ENCODE measurements around the gene SLC22A12. TPM values are rescaled to one million over a fixed set of nuclear protein-coding genes. Genes with fewer than 3 reads are reported as not detected.

Gene SLC22A12
- total RNA-seq, 1 donor from 2014 or later: not detected

DNA sequence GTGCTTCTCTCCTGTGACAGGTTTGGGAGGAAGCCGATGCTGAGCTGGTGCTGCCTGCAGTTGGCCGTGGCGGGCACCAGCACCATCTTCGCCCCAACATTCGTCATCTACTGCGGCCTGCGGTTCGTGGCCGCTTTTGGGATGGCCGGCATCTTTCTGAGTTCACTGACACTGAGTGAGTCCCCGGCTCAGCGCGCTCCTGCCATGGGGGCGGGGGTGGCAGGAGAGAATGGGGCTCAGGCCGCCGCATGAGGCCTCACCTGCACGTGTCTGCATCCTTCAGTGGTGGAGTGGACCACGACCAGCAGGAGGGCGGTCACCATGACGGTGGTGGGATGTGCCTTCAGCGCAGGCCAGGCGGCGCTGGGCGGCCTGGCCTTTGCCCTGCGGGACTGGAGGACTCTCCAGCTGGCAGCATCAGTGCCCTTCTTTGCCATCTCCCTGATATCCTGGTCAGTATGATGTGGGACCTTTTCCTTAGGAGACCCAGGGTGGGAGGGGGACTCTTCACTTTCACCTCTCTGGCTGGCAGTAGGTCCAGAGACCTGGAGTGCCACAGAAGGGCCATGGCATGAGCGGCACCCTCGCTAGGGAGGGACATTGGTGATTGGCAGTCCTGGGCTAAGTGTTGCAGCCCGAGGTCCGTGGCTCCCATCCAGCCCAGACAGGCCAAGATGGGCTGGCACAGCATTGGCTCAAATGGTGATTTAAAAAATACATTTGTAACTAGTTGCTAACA lies 28.9 kb upstream of the SLC22A12 start:
- peaks cover 57% of the 10 kb centered on the region for H3K4me1 Mint-ChIP-seq
- H3F3A ChIP-seq (ENCODE audit: low read depth): peaks cover 14% of the 10 kb centered on the region
- no peaks in the 10 kb centered on the region for H3K9me3 ChIP-seq (ENCODE audit: low read depth)
- DNase-seq (ENCODE audit: low spot score): no peak
- H3K4me1 ChIP-seq: peaks cover 29% of the 10 kb centered on the region
- H3K9ac ChIP-seq: no peak overlapping the region
- no peaks in the 10 kb centered on the region for H3K36me3 Mint-ChIP-seq
- no peak overlapping the region for H2AFZ ChIP-seq (replicated peaks)
- no peaks in the 10 kb centered on the region for H3K36me3 ChIP-seq
- H3K4me2 ChIP-seq: no peak overlapping the region
- H3K4me3 Mint-ChIP-seq: no peak overlapping the region
- H3K27me3 Mint-ChIP-seq (ENCODE audit: insufficient read depth, low read depth): peaks cover 10% of the 10 kb centered on the region
- no peaks in the 10 kb centered on the region for H3K9me3 Mint-ChIP-seq
- no peak for TF ChIP-seq EZH2phosphoT487 (IDR thresholded peaks at IDR 0.05)
- TF ChIP-seq, protein P1, sequence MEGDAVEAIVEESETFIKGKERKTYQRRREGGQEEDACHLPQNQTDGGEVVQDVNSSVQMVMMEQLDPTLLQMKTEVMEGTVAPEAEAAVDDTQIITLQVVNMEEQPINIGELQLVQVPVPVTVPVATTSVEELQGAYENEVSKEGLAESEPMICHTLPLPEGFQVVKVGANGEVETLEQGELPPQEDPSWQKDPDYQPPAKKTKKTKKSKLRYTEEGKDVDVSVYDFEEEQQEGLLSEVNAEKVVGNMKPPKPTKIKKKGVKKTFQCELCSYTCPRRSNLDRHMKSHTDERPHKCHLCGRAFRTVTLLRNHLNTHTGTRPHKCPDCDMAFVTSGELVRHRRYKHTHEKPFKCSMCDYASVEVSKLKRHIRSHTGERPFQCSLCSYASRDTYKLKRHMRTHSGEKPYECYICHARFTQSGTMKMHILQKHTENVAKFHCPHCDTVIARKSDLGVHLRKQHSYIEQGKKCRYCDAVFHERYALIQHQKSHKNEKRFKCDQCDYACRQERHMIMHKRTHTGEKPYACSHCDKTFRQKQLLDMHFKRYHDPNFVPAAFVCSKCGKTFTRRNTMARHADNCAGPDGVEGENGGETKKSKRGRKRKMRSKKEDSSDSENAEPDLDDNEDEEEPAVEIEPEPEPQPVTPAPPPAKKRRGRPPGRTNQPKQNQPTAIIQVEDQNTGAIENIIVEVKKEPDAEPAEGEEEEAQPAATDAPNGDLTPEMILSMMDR (IDR thresholded peaks at IDR 0.05): no peak
- TF ChIP-seq EZH2 (IDR thresholded peaks at IDR 0.05): no peak
- H3K4me3 ChIP-seq: no peak overlapping the region
- H3K27me3 ChIP-seq: no peaks in the 10 kb centered on the region
- H3K79me2 ChIP-seq (ENCODE audit: low read depth): no peaks in the 10 kb centered on the region
- H3K27ac Mint-ChIP-seq: no peak overlapping the region
- no peak overlapping the region for H3K27ac ChIP-seq
- H4K20me1 ChIP-seq (ENCODE audit: low read depth): no peaks in the 10 kb centered on the region

DNA sequence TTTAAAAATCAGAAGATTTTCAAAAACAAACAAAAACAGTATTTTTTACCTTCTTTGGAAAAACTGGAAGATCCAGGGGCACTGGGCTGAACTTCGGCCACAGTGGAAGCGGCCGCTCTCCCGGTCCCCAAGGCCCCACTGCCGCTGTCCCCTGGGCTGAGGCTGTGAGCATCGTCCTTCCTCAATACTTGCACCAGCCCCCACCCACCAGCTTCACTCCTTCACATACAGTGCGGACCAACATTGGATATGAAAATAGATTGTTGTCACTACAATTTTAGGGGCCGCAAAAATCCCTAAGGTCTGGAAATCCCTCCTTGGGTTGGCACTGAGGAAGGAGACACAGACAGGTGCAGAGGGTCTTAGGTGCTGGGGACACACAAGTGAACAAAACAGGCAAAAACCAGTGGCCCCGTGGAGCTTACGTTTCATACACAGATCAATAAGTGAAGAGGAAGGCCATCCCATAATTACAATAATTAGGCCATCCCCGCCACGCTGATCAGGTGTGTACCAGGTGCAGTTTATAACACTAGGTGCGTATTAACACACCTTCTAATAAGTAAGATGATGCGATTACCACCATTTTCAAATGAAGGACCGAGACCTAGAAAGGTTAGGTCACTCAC lies 28.2 kb upstream of the SLC22A12 start:
- peaks cover 61% of the 10 kb centered on the region for H3K4me1 Mint-ChIP-seq
- H3K4me3 ChIP-seq: no peak overlapping the region
- H3K27ac ChIP-seq: no peak overlapping the region
- H3K36me3 ChIP-seq: no peaks in the 10 kb centered on the region
- no peak overlapping the region for H3K4me2 ChIP-seq
- H3K36me3 Mint-ChIP-seq: no peaks in the 10 kb centered on the region
- H3K79me2 ChIP-seq (ENCODE audit: low read depth): no peaks in the 10 kb centered on the region
- no peak overlapping the region for H2AFZ ChIP-seq (replicated peaks)
- DNase-seq (ENCODE audit: low spot score): no peak
- H3K9ac ChIP-seq: no peak overlapping the region
- no peaks in the 10 kb centered on the region for H3K27me3 ChIP-seq
- no peak overlapping the region for H3K27ac Mint-ChIP-seq
- no peaks in the 10 kb centered on the region for H3K9me3 Mint-ChIP-seq
- H3K9me3 ChIP-seq (ENCODE audit: low read depth): no peaks in the 10 kb centered on the region
- H3K4me3 Mint-ChIP-seq: no peak overlapping the region
- peaks cover 9% of the 10 kb centered on the region for H3K27me3 Mint-ChIP-seq (ENCODE audit: insufficient read depth, low read depth)
- peaks cover 28% of the 10 kb centered on the region for H3K4me1 ChIP-seq
- H4K20me1 ChIP-seq (ENCODE audit: low read depth): no peaks in the 10 kb centered on the region
- H3F3A ChIP-seq (ENCODE audit: low read depth): peaks cover 15% of the 10 kb centered on the region
- TF ChIP-seq, protein P1 (IDR thresholded peaks at IDR 0.05): no peak
- TF ChIP-seq EZH2 (IDR thresholded peaks at IDR 0.05): no peak
- TF ChIP-seq EZH2phosphoT487 (IDR thresholded peaks at IDR 0.05): no peak

DNA sequence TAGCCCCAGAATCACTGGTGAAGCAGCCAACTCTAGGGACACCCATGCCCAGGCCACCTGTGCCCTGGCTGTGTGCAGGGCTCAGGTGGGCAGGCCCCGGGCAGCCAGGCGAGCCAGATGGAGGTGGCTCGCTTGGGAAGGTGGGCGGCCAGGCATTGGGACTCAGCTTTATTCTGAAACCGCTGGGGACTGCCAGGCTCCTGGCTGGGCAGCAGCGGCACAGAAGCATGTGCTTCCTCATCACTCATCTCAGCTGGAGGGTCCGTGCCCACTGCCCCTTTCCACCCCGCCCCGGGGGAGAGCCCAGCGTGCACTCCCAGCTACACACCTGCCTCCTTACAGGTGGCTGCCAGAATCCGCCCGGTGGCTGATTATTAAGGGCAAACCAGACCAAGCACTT lies 27.1 kb upstream of the SLC22A12 start:
- H3K4me1 Mint-ChIP-seq: peaks cover 56% of the 10 kb centered on the region
- H3K9ac ChIP-seq: no peak overlapping the region

More for the DNA sequence above, 27.1 kb upstream of the SLC22A12 start:
- Histone ChIP-seq H3F3A (ENCODE audit: low read depth) (peaks cover 15% of the 10 kb centered on the region), H3K27me3 (no peaks in the 10 kb centered on the region), H2AFZ (replicated peaks) (no peak overlapping the region), H3K27ac (no peak overlapping the region), H4K20me1 (ENCODE audit: low read depth) (no peaks in the 10 kb centered on the region), H3K4me2 (no peak overlapping the region), H3K36me3 (no peaks in the 10 kb centered on the region), H3K4me1 (peaks cover 22% of the 10 kb centered on the region), H3K9me3 (ENCODE audit: low read depth) (no peaks in the 10 kb centered on the region), H3K79me2 (ENCODE audit: low read depth) (no peaks in the 10 kb centered on the region), H3K4me3 (no peak overlapping the region)
- DNase-seq (ENCODE audit: low spot score): no peak
- no peaks in the 10 kb centered on the region for H3K9me3 Mint-ChIP-seq
- peaks cover 9% of the 10 kb centered on the region for H3K27me3 Mint-ChIP-seq (ENCODE audit: insufficient read depth, low read depth)
- H3K36me3 Mint-ChIP-seq: no peaks in the 10 kb centered on the region
- no peak for TF ChIP-seq EZH2 (IDR thresholded peaks at IDR 0.05)
- TF ChIP-seq, protein P1 (IDR thresholded peaks at IDR 0.05): no peak
- TF ChIP-seq EZH2phosphoT487 (IDR thresholded peaks at IDR 0.05): no peak
- no peak overlapping the region for H3K27ac Mint-ChIP-seq
- H3K4me3 Mint-ChIP-seq: no peak overlapping the region

Data from neural progenitor cell (in vitro differentiated cells).